Sigmoid colon (tissue), 4 donors: ENCODE results near the gene MZB1.

Experiments
- EP300 ChIP-seq, 4 donors: sonication (generic); formaldehyde crosslinking; IDR thresholded peaks; one replicate each; pipeline ENCODE4 v1.6.1; 2017; ENCODE audit warnings: antibody characterized with exemption in 4 of 4
- TF ChIP-seq, protein P1 (sequence below), 4 experiments: fragments of 450-650 bp in 3 of 4; fragments of 200-600 bp in 1 of 4; IDR thresholded peaks; one replicate each; pipeline ENCODE4 v1.5.1; 2016 to 2019; ENCODE audit warnings: antibody characterized with exemption in 4 of 4, mild to moderate bottlenecking in 3 of 4, moderate library complexity in 2 of 4

DNA sequence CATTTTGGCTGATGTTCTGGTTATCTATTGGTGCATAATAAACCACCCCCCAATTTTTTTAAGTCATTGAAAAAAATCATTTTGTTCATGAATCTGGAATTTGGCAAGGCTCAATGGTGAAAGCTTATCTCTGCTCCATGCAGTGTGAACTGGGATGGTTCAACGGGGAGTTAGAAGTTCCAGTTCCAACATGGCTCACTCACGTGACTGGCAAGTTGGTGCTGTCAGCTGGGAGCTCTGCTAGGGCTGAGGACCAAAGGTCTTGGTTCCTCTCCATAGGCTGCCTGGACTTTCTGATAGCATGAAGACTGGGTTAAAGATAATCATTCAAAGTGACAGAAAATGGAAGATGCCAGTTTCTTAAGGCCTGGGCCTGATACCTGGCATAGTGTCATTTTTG is 17.2 kb upstream of the MZB1 start:
- TF ChIP-seq, protein P1, sequence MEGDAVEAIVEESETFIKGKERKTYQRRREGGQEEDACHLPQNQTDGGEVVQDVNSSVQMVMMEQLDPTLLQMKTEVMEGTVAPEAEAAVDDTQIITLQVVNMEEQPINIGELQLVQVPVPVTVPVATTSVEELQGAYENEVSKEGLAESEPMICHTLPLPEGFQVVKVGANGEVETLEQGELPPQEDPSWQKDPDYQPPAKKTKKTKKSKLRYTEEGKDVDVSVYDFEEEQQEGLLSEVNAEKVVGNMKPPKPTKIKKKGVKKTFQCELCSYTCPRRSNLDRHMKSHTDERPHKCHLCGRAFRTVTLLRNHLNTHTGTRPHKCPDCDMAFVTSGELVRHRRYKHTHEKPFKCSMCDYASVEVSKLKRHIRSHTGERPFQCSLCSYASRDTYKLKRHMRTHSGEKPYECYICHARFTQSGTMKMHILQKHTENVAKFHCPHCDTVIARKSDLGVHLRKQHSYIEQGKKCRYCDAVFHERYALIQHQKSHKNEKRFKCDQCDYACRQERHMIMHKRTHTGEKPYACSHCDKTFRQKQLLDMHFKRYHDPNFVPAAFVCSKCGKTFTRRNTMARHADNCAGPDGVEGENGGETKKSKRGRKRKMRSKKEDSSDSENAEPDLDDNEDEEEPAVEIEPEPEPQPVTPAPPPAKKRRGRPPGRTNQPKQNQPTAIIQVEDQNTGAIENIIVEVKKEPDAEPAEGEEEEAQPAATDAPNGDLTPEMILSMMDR (IDR thresholded peaks at IDR 0.05) = no peak
- TF ChIP-seq EP300 (IDR thresholded peaks at IDR 0.05) = no peak
